SK-N-SH (cell line): Measurements from ENCODE around the gene MYLK4. TPM values are rescaled to one million over a fixed set of nuclear protein-coding genes. Genes with fewer than 3 reads are reported as not detected.

ENCODE experiments used
- CTCF ChIA-PET: fragments of 300-600, 350-600 bp; formaldehyde crosslinking; extraction: SDS; loops from one replicate; lab custom pipeline; 2021; lab: Yijun Ruan, JAX
- POLR2A ChIA-PET: fragments of 350-600 bp; sonication (Branson Sonifier 250); formaldehyde crosslinking; extraction: SDS; loops from one replicate; lab custom pipeline; 2020; ENCODE audit warnings: antibody characterized with exemption, inconsistent platforms; lab: Yijun Ruan, JAX
- DNase-seq: peaks from one replicate; pipeline ENCODE4 v3.0.0; 2012
- H2AFZ ChIP-seq: fragments of 200-600 bp; sonication (generic); 2 replicates; pipeline ENCODE4 v1.8.1; 2016; ENCODE audit warnings: antibody characterized with exemption, mild to moderate bottlenecking, low read depth
- H3F3A ChIP-seq: fragments of 200-600 bp; sonication (generic); replicated peaks from 2 replicates; pipeline ENCODE3; 2016; ENCODE audit warnings: antibody characterized with exemption, mild to moderate bottlenecking; ENCODE audit not compliant: insufficient read depth
- H3K27ac ChIP-seq, 2 experiments: fragments of 200-500 bp in 1 of 2; fragments of 200-600 bp in 1 of 2; sonication (Bioruptor generic) in 1 of 2; sonication (generic), shearing (Covaris generic) in 1 of 2; 2 replicates each; pipeline versions ENCODE4 v1.5.1 to v1.6.1; 2014 to 2016; ENCODE audit warnings: low read depth in 2 of 2, inconsistent platforms in 1 of 2, low read length in 1 of 2, mild to moderate bottlenecking in 1 of 2, mixed read lengths in 1 of 2
- H3K27me3 ChIP-seq: fragments of 200-600 bp; sonication (generic), shearing (Covaris generic); 2 replicates; pipeline ENCODE4 v1.6.1; 2016; ENCODE audit warnings: mixed run types; ENCODE audit not compliant: insufficient read depth
- H3K36me3 ChIP-seq, 2 experiments: fragments of 200-500 bp in 1 of 2; fragments of 200-600 bp in 1 of 2; sonication (Bioruptor generic) in 1 of 2; sonication (generic) in 1 of 2; replicated peaks in 1 of 2; 2 replicates each; pipeline versions ENCODE3 to v1.5.1; 2014 to 2016; ENCODE audit warnings: low read length in 1 of 2, mild to moderate bottlenecking in 1 of 2; ENCODE audit not compliant: insufficient read depth in 2 of 2, control insufficient read depth in 1 of 2
- H3K4me1 ChIP-seq, 2 experiments: fragments of 200-500 bp in 1 of 2; fragments of 200-600 bp in 1 of 2; sonication (Bioruptor generic) in 1 of 2; sonication (generic), shearing (Covaris generic) in 1 of 2; 2 replicates each; pipeline versions ENCODE4 v1.5.1 to v1.6.1; 2014 to 2016; ENCODE audit warnings: low read depth in 1 of 2, low read length in 1 of 2, mixed run types in 1 of 2; ENCODE audit not compliant: insufficient read depth in 2 of 2, control insufficient read depth in 1 of 2
- H3K4me2 ChIP-seq: fragments of 200-600 bp; sonication (generic), shearing (Covaris generic); 2 replicates; pipeline ENCODE4 v1.6.1; 2017; ENCODE audit warnings: mixed run types
- H3K4me3 ChIP-seq, 2 experiments: fragments of 200-500 bp in 1 of 2; fragments of 200-600 bp in 1 of 2; sonication (Bioruptor generic) in 1 of 2; sonication (generic), shearing (Covaris generic) in 1 of 2; 2 replicates each; pipeline versions ENCODE4 v1.5.1 to v1.8.1; 2014 to 2016; ENCODE audit warnings: low read depth in 2 of 2, inconsistent platforms in 1 of 2, low read length in 1 of 2, mild to moderate bottlenecking in 1 of 2, mixed read lengths in 1 of 2, moderate library complexity in 1 of 2
- H3K79me2 ChIP-seq: fragments of 200-600 bp; sonication (generic); 2 replicates; pipeline ENCODE4 v1.8.1; 2017; ENCODE audit warnings: mild to moderate bottlenecking; ENCODE audit not compliant: insufficient read depth
- H3K9ac ChIP-seq: fragments of 200-600 bp; sonication (generic); 2 replicates; pipeline ENCODE4 v1.6.1; 2017; ENCODE audit warnings: mixed run types
- H3K9me2 ChIP-seq: fragments of 200-600 bp; sonication (generic); 2 replicates; pipeline ENCODE4 v1.6.1; 2017; ENCODE audit warnings: mixed run types
- H3K9me3 ChIP-seq: fragments of 200-600 bp; sonication (generic); 2 replicates; pipeline ENCODE4 v1.6.1; 2017; ENCODE audit warnings: mixed run types, mild to moderate bottlenecking, moderate library complexity
- H4K20me1 ChIP-seq: fragments of 200-600 bp; sonication (generic); 2 replicates; pipeline ENCODE4 v1.6.1; 2017; ENCODE audit warnings: mild to moderate bottlenecking, mixed run types; ENCODE audit not compliant: insufficient read depth
- CHD2 ChIP-seq: fragments of 150-350 bp; IDR thresholded peaks from 2 replicates; pipeline ENCODE4 v1.6.1; 2018; ENCODE audit warnings: low read length; ENCODE audit not compliant: partially characterized antibody
- ELF1 ChIP-seq: IDR thresholded peaks from 2 replicates; pipeline ENCODE4 v1.4.0; 2012
- EP300 ChIP-seq, 2 experiments: IDR thresholded peaks; 2 replicates each; pipeline versions ENCODE4 v1.4.0 to v1.6.1; 2012; ENCODE audit warnings: borderline replicate concordance in 1 of 2, low read depth in 1 of 2, low read length in 1 of 2
- EZH2phosphoT487 ChIP-seq: fragments of 200-600 bp; sonication (generic); IDR thresholded peaks from 2 replicates; pipeline ENCODE4 v1.6.1; 2017; ENCODE audit warnings: low read depth, mixed run types, mild to moderate bottlenecking, antibody characterized with exemption, moderate library complexity, borderline replicate concordance
- FOSL2 ChIP-seq: IDR thresholded peaks from 2 replicates; pipeline ENCODE4 v1.4.0; 2012; ENCODE audit warnings: low read depth, mild to moderate bottlenecking, moderate library complexity, borderline replicate concordance
- FOXJ3 ChIP-seq: sonication (generic); formaldehyde crosslinking; IDR thresholded peaks from 2 replicates; pipeline ENCODE4 v1.5.1; 2020; ENCODE audit warnings: mild to moderate bottlenecking, missing genetic modification reagents
- FOXM1 ChIP-seq: IDR thresholded peaks from 2 replicates; pipeline ENCODE4 v1.4.0; 2012; ENCODE audit warnings: low read depth, mild to moderate bottlenecking
- GABPA ChIP-seq: IDR thresholded peaks from 2 replicates; pipeline ENCODE4 v1.4.0; 2012; ENCODE audit warnings: low read depth, mild to moderate bottlenecking
- IRF3 ChIP-seq: fragments of 150-350 bp; IDR thresholded peaks from 2 replicates; pipeline ENCODE4 v1.6.1; 2016; ENCODE audit warnings: mild to moderate bottlenecking, low read depth, low read length
- MEF2A ChIP-seq: IDR thresholded peaks from 2 replicates; pipeline ENCODE4 v1.4.0; 2012; ENCODE audit warnings: low read depth, borderline replicate concordance
- MXI1 ChIP-seq: IDR thresholded peaks from 2 replicates; pipeline ENCODE4 v1.6.1; 2012; ENCODE audit warnings: mild to moderate bottlenecking, low read depth, low read length, improper control_type of control experiment
- NFIC ChIP-seq: IDR thresholded peaks from 2 replicates; pipeline ENCODE4 v1.4.0; 2012; ENCODE audit warnings: borderline replicate concordance
- NRF1 ChIP-seq: IDR thresholded peaks from 2 replicates; pipeline ENCODE4 v1.6.1; 2012; ENCODE audit warnings: low read depth, mild to moderate bottlenecking, low read length
- PBX3 ChIP-seq: IDR thresholded peaks from 2 replicates; pipeline ENCODE4; 2012
- RFX5 ChIP-seq: IDR thresholded peaks from 2 replicates; pipeline ENCODE4 v1.6.1; 2012; ENCODE audit warnings: mild to moderate bottlenecking, improper control_type of control experiment, low read length
- SIN3A ChIP-seq: IDR thresholded peaks from 2 replicates; pipeline ENCODE4 v1.6.1; 2012; ENCODE audit warnings: low read depth, mild to moderate bottlenecking, low read length, moderate library complexity, borderline replicate concordance
- SMC3 ChIP-seq: IDR thresholded peaks from 2 replicates; pipeline ENCODE4 v1.6.1; 2012; ENCODE audit warnings: low read depth, low read length, improper control_type of control experiment
- TAF1 ChIP-seq: IDR thresholded peaks from 2 replicates; pipeline ENCODE4 v1.6.1; 2012; ENCODE audit warnings: low read depth, mild to moderate bottlenecking, low read length, moderate library complexity, borderline replicate concordance
- TEAD4 ChIP-seq: IDR thresholded peaks from 2 replicates; pipeline ENCODE4 v1.4.0; 2012; ENCODE audit warnings: mild to moderate bottlenecking, borderline replicate concordance; ENCODE audit not compliant: insufficient read depth
- USF2 ChIP-seq: fragments of 150-350 bp; IDR thresholded peaks from 2 replicates; pipeline ENCODE4 v1.6.1; 2017; ENCODE audit warnings: antibody characterized with exemption, low read length, low read depth, borderline replicate concordance
- WGBS: methylation state at CpG from one replicate; pipeline ENCODE4 v1.1.6; 2017; ENCODE audit warnings: low lambda C conversion rate; 5-methylcytosine and 5-hydroxymethylcytosine counted together
- polyA plus RNA-seq, 3 experiments: library from polyadenylated mRNA; depleted of rRNA; stranded (reverse); fragments of >200 nt; gene quantifications; 2 replicates each; pipeline ENCODE4 v1.2.3, GENCODE V29; 2012

Gene MYLK4
- polyA plus RNA-seq, 1 of the 3 experiments (the other 2 are of a cell fraction): 0.16 TPM

GRCh38 chr6:2615251-2615650 lies 135.5 kb downstream of the MYLK4 start:
- H3K9me3 ChIP-seq: no peaks in the 10 kb centered on the region
- no peaks in the 10 kb centered on the region for H3K4me1 ChIP-seq
- H3K9me2 ChIP-seq: no peaks in the 10 kb centered on the region
- H3K36me3 ChIP-seq: no peaks in the 10 kb centered on the region
- H3K4me3 ChIP-seq: no peak overlapping the region
- CTCF ChIA-PET: interaction anchor here (1.4 kb wide), 1 partner anchor 20 kb away, joined by 3 read pairs; no protein-coding TSS in a partner anchor
- no peak overlapping the region for H3K27ac ChIP-seq
- H2AFZ ChIP-seq: no peak overlapping the region
- H3K79me2 ChIP-seq: no peaks in the 10 kb centered on the region
- no peak overlapping the region for H3K4me2 ChIP-seq
- DNase-seq: no peak
- TF ChIP-seq FOXJ3 (CRISPR knock-in tag): no peak
- TF ChIP-seq CHD2: no peak
- no peak for TF ChIP-seq ELF1
- no peak for TF ChIP-seq USF2
- no peak for TF ChIP-seq FOXM1
- no peak for TF ChIP-seq TAF1
- TF ChIP-seq EP300 (IDR thresholded peaks at IDR 0.05; ENCODE audit: borderline replicate concordance in 1 of 2, low read depth in 1 of 2, low read length in 1 of 2): no peak
- TF ChIP-seq FOSL2: no peak
- no peak for TF ChIP-seq GABPA
- no peak for TF ChIP-seq NFIC
- TF ChIP-seq SMC3: no peak
- no peak for TF ChIP-seq RFX5
- TF ChIP-seq MEF2A: no peak
- TF ChIP-seq TEAD4: no peak
- no peak for TF ChIP-seq PBX3
- no peak for TF ChIP-seq SIN3A
- TF ChIP-seq, all 33 proteins: peak for 0
- Histone ChIP-seq H3K9ac (no peak overlapping the region), H3F3A (no peaks in the 10 kb centered on the region), H4K20me1 (no peaks in the 10 kb centered on the region), H3K27me3 (peaks cover 24% of the 10 kb centered on the region)
- WGBS: 10% methylated on average over 3 of the region's 3 CpGs
- POLR2A ChIA-PET: no interaction called here

GRCh38 chr6:2614846-2615245 lies 135.9 kb downstream of the MYLK4 start:
- peaks cover 23% of the 10 kb centered on the region for H3K27me3 ChIP-seq
- H3K27ac ChIP-seq: no peak overlapping the region
- H3F3A ChIP-seq: no peaks in the 10 kb centered on the region
- no peak overlapping the region for H3K4me2 ChIP-seq
- H3K4me1 ChIP-seq: no peaks in the 10 kb centered on the region
- no peak for DNase-seq
- H3K4me3 ChIP-seq: no peak overlapping the region
- H2AFZ ChIP-seq: no peak overlapping the region
- no peaks in the 10 kb centered on the region for H3K9me3 ChIP-seq
- WGBS: 56% methylated on average over 5 of the region's 5 CpGs
- H3K36me3 ChIP-seq: no peaks in the 10 kb centered on the region
- H3K79me2 ChIP-seq: no peaks in the 10 kb centered on the region
- H3K9ac ChIP-seq: no peak overlapping the region
- H4K20me1 ChIP-seq: no peaks in the 10 kb centered on the region
- no peaks in the 10 kb centered on the region for H3K9me2 ChIP-seq
- CTCF ChIA-PET: interaction anchor here (1.4 kb wide), 1 partner anchor 20 kb away, joined by 3 read pairs; no protein-coding TSS in a partner anchor
- POLR2A ChIA-PET: no interaction called here
- TF ChIP-seq FOSL2: no peak
- no peak for TF ChIP-seq RFX5
- no peak for TF ChIP-seq MXI1
- TF ChIP-seq PBX3: no peak
- TF ChIP-seq NRF1: no peak
- no peak for TF ChIP-seq TAF1
- no peak for TF ChIP-seq EZH2phosphoT487
- TF ChIP-seq IRF3: no peak
